Neuronal stem cell (in vitro differentiated cells): Measurements from ENCODE around the gene LDB3.

Experiments
- DNase-seq: peaks from one replicate; pipeline ENCODE4 v3.0.0-alpha.2; 2013; ENCODE audit warnings: low spot score
- H2AFZ ChIP-seq: one replicate; pipeline ENCODE4 v1.6.1; 2013; ENCODE audit warnings: mild to moderate bottlenecking, low read length, inconsistent platforms
- H2AK5ac ChIP-seq: 2 replicates; pipeline ENCODE4 v1.6.1; 2013; ENCODE audit warnings: low read depth, mild to moderate bottlenecking, inconsistent platforms, low read length, moderate library complexity, mixed read lengths
- H2BK120ac ChIP-seq: 2 replicates; pipeline ENCODE4 v1.6.1; 2013; ENCODE audit warnings: low read depth, mild to moderate bottlenecking, inconsistent platforms, low read length, moderate library complexity, mixed read lengths
- H2BK12ac ChIP-seq: one replicate; pipeline ENCODE4 v1.6.1; 2013; ENCODE audit warnings: low read length, inconsistent platforms
- H2BK15ac ChIP-seq: 2 replicates; pipeline ENCODE4 v1.6.1; 2013; ENCODE audit warnings: mild to moderate bottlenecking, low read length, inconsistent platforms, mixed read lengths
- H2BK5ac ChIP-seq: one replicate; pipeline ENCODE4 v1.6.1; 2013; ENCODE audit warnings: inconsistent platforms, mild to moderate bottlenecking, low read length, moderate library complexity
- H3K14ac ChIP-seq: one replicate; pipeline ENCODE4 v1.6.1; 2013; ENCODE audit warnings: low read length, inconsistent platforms
- H3K18ac ChIP-seq: 2 replicates; pipeline ENCODE4 v1.6.1; 2013; ENCODE audit warnings: low read length, inconsistent platforms
- H3K23ac ChIP-seq: 2 replicates; pipeline ENCODE4 v1.6.1; 2013; ENCODE audit warnings: low read depth, mild to moderate bottlenecking, mixed read lengths, low read length, inconsistent platforms; ENCODE audit not compliant: poor library complexity
- H3K27ac ChIP-seq: replicated peaks from 3 replicates; pipeline ENCODE4 v1.5.1; 2013; ENCODE audit warnings: low read length, inconsistent platforms
- H3K27me3 ChIP-seq, 3 experiments: 2 replicates each; pipeline ENCODE4 v1.6.1; 2013; ENCODE audit warnings: low read length in 3 of 3, mild to moderate bottlenecking in 2 of 3, inconsistent platforms in 1 of 3, low read depth in 1 of 3, mixed read lengths in 1 of 3, moderate library complexity in 1 of 3; ENCODE audit not compliant: control insufficient read depth in 3 of 3, insufficient read depth in 3 of 3
- H3K36me3 ChIP-seq, 2 donors: replicated peaks in 1 of 2; 2 replicates each; pipeline ENCODE4 v1.6.1; 2013; ENCODE audit warnings: low read length in 2 of 2; ENCODE audit not compliant: control insufficient read depth in 2 of 2, insufficient read depth in 2 of 2
- H3K4ac ChIP-seq: 2 replicates; pipeline ENCODE4 v1.6.1; 2013; ENCODE audit warnings: inconsistent platforms, mild to moderate bottlenecking, low read length, moderate library complexity
- H3K4me1 ChIP-seq, 2 donors: 1 replicate in 1 of 2; 2 replicates in 1 of 2; pipeline ENCODE4 v1.6.1; 2013; ENCODE audit warnings: low read length in 2 of 2, low read depth in 1 of 2; ENCODE audit not compliant: control insufficient read depth in 2 of 2, insufficient read depth in 1 of 2
- H3K4me2 ChIP-seq: one replicate; pipeline ENCODE4 v1.6.1; 2013; ENCODE audit warnings: mild to moderate bottlenecking, low read length, inconsistent platforms; ENCODE audit not compliant: insufficient read depth, poor library complexity, severe bottlenecking
- H3K4me3 ChIP-seq, 2 donors: 2 replicates each; pipeline ENCODE4 v1.5.1; 2013; ENCODE audit warnings: low read length in 2 of 2, mild to moderate bottlenecking in 2 of 2, inconsistent platforms in 1 of 2, moderate library complexity in 1 of 2
- H3K79me1 ChIP-seq: one replicate; pipeline ENCODE4 v1.6.1; 2013; ENCODE audit warnings: low read depth, mild to moderate bottlenecking, inconsistent platforms, low read length, moderate library complexity
- H3K9ac ChIP-seq: one replicate; pipeline ENCODE4 v1.6.1; 2013; ENCODE audit warnings: mild to moderate bottlenecking, low read depth, low read length, inconsistent platforms; ENCODE audit not compliant: poor library complexity
- H3K9me3 ChIP-seq, 2 donors: replicated peaks in 1 of 2; 2 replicates each; pipeline versions ENCODE3 to v1.6.1; 2013; ENCODE audit warnings: low read length in 2 of 2, mild to moderate bottlenecking in 2 of 2, inconsistent platforms in 1 of 2, low read depth in 1 of 2, mixed read lengths in 1 of 2, moderate library complexity in 1 of 2; ENCODE audit not compliant: control insufficient read depth in 2 of 2, insufficient read depth in 1 of 2
- H4K8ac ChIP-seq: one replicate; pipeline ENCODE4 v1.6.1; 2013; ENCODE audit warnings: low read depth, mild to moderate bottlenecking, inconsistent platforms, low read length, moderate library complexity
- H4K91ac ChIP-seq: one replicate; pipeline ENCODE4 v1.6.1; 2013; ENCODE audit warnings: low read length, low read depth, mild to moderate bottlenecking, inconsistent platforms; ENCODE audit not compliant: poor library complexity
- WGBS, 2 donors: extraction: QIAGEN DNeasy Blood & Tissue Kit; methylation state at CpG; one replicate each; pipeline ENCODE4 v1.1.7; 2013; ENCODE audit warnings: missing lambda C conversion rate in 2 of 2, mixed read lengths in 1 of 2; ENCODE audit not compliant: insufficient read length in 2 of 2, insufficient replicate concordance in 1 of 2; ENCODE audit errors: extremely low coverage in 2 of 2; 5-methylcytosine and 5-hydroxymethylcytosine counted together

Gene LDB3

GRCh38 chr10:86688398-86688921, 20.1 kb downstream of the LDB3 start:
- H4K8ac ChIP-seq = no peak overlapping the region
- H3K9me3 ChIP-seq = no peaks in the 10 kb centered on the region
- no peak overlapping the region for H2BK5ac ChIP-seq

GRCh38 chr10:86689146-86689545, 20.8 kb downstream of the LDB3 start:
- Histone ChIP-seq H3K36me3 (no peaks in the 10 kb centered on the region), H2AK5ac (peak overlapping the region; percentile 29), H3K4me1 (peaks cover 14 to 20% of the 10 kb centered on the region in 2 donors), H2BK12ac (no peak overlapping the region), H2BK15ac (no peak overlapping the region), H3K4me2 (no peak overlapping the region), H3K23ac (peak overlapping the region; percentile 26), H4K8ac (no peak overlapping the region), H3K27ac (no peak overlapping the region), H2BK5ac (no peak overlapping the region), H2BK120ac (no peak overlapping the region), H3K27me3 (peaks cover 0 to 9% (median 0%) of the 10 kb centered on the region in 3 experiments), H3K4ac (no peak overlapping the region), H3K14ac (no peak overlapping the region), H3K9me3 (no peaks in the 10 kb centered on the region), H4K91ac (no peak overlapping the region), H3K4me3 (no peak overlapping the region), H3K9ac (no peak overlapping the region), H3K79me1 (peaks cover 2% of the 10 kb centered on the region), H2AFZ (no peak overlapping the region), H3K18ac (no peak overlapping the region)
- WGBS, 2 donors = no CpG with 5 or more reads among the region's 13 CpGs
- no peak for DNase-seq

More at GRCh38 chr10:86688398-86688921, 20.1 kb downstream of the LDB3 start:
- H3K4me2 ChIP-seq = no peak overlapping the region
- no CpG with 5 or more reads among the region's 8 CpGs for WGBS, 2 donors
- no peak overlapping the region for H3K18ac ChIP-seq
- no peak overlapping the region for H3K27ac ChIP-seq
- H3K79me1 ChIP-seq = peaks cover 2% of the 10 kb centered on the region
- H4K91ac ChIP-seq = no peak overlapping the region
- H3K27me3 ChIP-seq = peaks cover 0 to 13% (median 0%) of the 10 kb centered on the region in 3 experiments
- no peak overlapping the region for H3K4me3 ChIP-seq
- H3K9ac ChIP-seq = no peak overlapping the region
- H3K36me3 ChIP-seq = no peaks in the 10 kb centered on the region
- peak; percentile 54 for DNase-seq
- H2BK12ac ChIP-seq = no peak overlapping the region
- no peak overlapping the region for H3K4ac ChIP-seq
- H3K4me1 ChIP-seq = peaks cover 15 to 19% of the 10 kb centered on the region in 2 donors
- H2AK5ac ChIP-seq = no peak overlapping the region
- no peak overlapping the region for H3K23ac ChIP-seq
- H2AFZ ChIP-seq = no peak overlapping the region
- H2BK15ac ChIP-seq = no peak overlapping the region
- no peak overlapping the region for H3K14ac ChIP-seq
- no peak overlapping the region for H2BK120ac ChIP-seq

GRCh38 chr10:86690231-86690630, 21.9 kb downstream of the LDB3 start:
- whole genome bisulfite sequencing, 2 donors = no CpG with 5 or more reads among the region's 5 CpGs

GRCh38 chr10:86690657-86691084, 22.4 kb downstream of the LDB3 start:
- no peaks in the 10 kb centered on the region for H3K79me1 ChIP-seq
- no peak overlapping the region for H2BK120ac ChIP-seq
- H3K4me3 ChIP-seq = no peak overlapping the region
- H3K9ac ChIP-seq = no peak overlapping the region
- H4K8ac ChIP-seq = no peak overlapping the region
- no peaks in the 10 kb centered on the region for H3K9me3 ChIP-seq
- no peak overlapping the region for H4K91ac ChIP-seq
- H2BK12ac ChIP-seq = no peak overlapping the region
- no peak overlapping the region for H3K4ac ChIP-seq
- no peak overlapping the region for H2AFZ ChIP-seq
- peak overlapping the region; percentile 5 for H3K23ac ChIP-seq
- H3K14ac ChIP-seq = no peak overlapping the region
- H2BK5ac ChIP-seq = no peak overlapping the region
- peaks cover 0 to 23% (median 0%) of the 10 kb centered on the region in 3 experiments for H3K27me3 ChIP-seq
- no peak for DNase-seq
- H3K4me2 ChIP-seq = no peak overlapping the region
- H3K27ac ChIP-seq = no peak overlapping the region
- peaks cover 6 to 7% of the 10 kb centered on the region in 2 donors for H3K4me1 ChIP-seq
- no CpG with 5 or more reads among the region's 3 CpGs for WGBS, 2 donors
- H3K36me3 ChIP-seq = no peaks in the 10 kb centered on the region
- no peak overlapping the region for H3K18ac ChIP-seq
- no peak overlapping the region for H2BK15ac ChIP-seq
- no peak overlapping the region for H2AK5ac ChIP-seq

More at GRCh38 chr10:86690231-86690630, 21.9 kb downstream of the LDB3 start:
- H3K18ac ChIP-seq = peak overlapping the region; percentile 41
- no peak overlapping the region for H2AK5ac ChIP-seq
- H2BK12ac ChIP-seq = no peak overlapping the region
- H3K14ac ChIP-seq = no peak overlapping the region
- no peak overlapping the region for H4K91ac ChIP-seq
- H2BK5ac ChIP-seq = no peak overlapping the region
- no peak overlapping the region for H3K4me2 ChIP-seq
- H3K36me3 ChIP-seq = no peaks in the 10 kb centered on the region
- peaks cover 0 to 18% (median 0%) of the 10 kb centered on the region in 3 experiments for H3K27me3 ChIP-seq
- H3K27ac ChIP-seq = no peak overlapping the region
- H3K4ac ChIP-seq = no peak overlapping the region
- H3K4me1 ChIP-seq = peaks cover 8 to 11% of the 10 kb centered on the region in 2 donors
- H2AFZ ChIP-seq = no peak overlapping the region
- H3K9me3 ChIP-seq = no peaks in the 10 kb centered on the region
- no peak overlapping the region for H3K4me3 ChIP-seq
- DNase-seq = no peak
- H2BK120ac ChIP-seq = no peak overlapping the region
- no peak overlapping the region for H4K8ac ChIP-seq
- H3K9ac ChIP-seq = no peak overlapping the region
- peaks cover 2% of the 10 kb centered on the region for H3K79me1 ChIP-seq
- H3K23ac ChIP-seq = no peak overlapping the region
- H2BK15ac ChIP-seq = no peak overlapping the region
